Right ventricle myocardium superior (tissue), 1 donor: ENCODE data around the gene KLK12. TPM values are rescaled to one million over a fixed set of nuclear protein-coding genes. Genes with fewer than 3 reads are reported as not detected.
"Not testable (repeated sequence)": the region's sequence is repeated elsewhere in the genome, so short reads cannot be mapped to it uniquely, and the experiment has no call there.

Source experiments
- ATAC-seq: fragments of 200-7000 bp; cut with Tn5 transposase; one replicate; pipeline ENCODE4 v1.9.1; 2020; ENCODE audit warnings: mild to moderate bottlenecking; ENCODE audit not compliant: poor library complexity
- DNase-seq: peaks from one replicate; pipeline ENCODE4 v3.0.0-alpha.2; 2020
- intact Hi-C: fragments of 100-400 bp; cut with DNase I; formaldehyde crosslinking; loops from one replicate; pipeline ENCODE4 v1.11.2; 2022
- total RNA-seq: library from RNA; stranded (reverse); fragmentation: NEBNext Ultra II Directional; extraction: Animal tissue kit (Norgen Biotek cat#: 25700); gene quantifications from one replicate; pipeline ENCODE4 v1.2.1, GENCODE V29; 2021
- donor health status: DM: no; HTN: yes; CAD: no; lungs with severe emphysema.

The KLK12 gene
- total RNA-seq, 1 donor from 2014 or later, result not detected

DNA sequence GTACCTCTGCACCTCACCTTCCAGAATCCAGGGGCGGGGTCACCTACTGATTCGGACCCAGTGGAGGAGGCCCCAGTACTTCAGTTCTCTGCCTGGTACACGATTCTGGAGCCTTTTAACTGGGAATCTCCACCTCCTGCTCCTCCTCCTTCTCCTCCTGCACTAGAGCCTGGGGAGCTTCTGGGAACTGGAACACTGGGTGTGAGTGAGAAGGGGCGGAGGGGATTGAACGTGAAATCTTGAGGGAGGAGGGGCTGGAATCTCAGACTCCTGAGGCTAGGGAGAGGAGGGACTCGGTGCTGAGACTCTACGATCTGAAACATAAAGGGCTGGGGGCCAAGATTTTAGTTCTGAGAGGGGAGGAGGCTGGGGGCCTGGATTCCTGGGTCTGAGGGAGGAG is 33.3 kb downstream of the KLK12 start, which contains the start of gene KLK8:
Gene KLK8 (minus strand): TSS at position 90 of the 400 bp plus-strand sequence. CDS start 437 bp downstream, outside the sequence.
- ATAC-seq (no peak), DNase-seq (no peak)
- intact Hi-C loops, result no loop called here

DNA sequence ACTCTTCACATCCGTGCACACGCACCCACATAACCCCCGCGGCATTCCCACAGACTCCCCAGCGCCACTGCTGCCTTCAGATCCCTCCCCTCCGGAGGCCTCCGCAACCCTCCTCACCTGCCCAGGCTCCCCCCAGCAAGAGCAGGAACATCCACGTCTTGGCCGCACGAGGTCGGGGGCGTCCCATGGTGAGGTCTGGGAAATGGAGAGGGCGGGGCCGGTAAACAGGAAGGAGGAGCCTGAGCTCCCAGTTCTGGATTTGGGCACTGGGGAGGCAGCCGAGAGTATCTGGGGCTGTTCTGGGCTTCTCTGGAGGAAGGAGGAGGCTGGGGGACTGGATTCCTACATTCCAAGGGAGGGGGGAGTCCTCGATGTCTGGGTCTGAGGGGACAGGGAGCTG is 33.8 kb downstream of the KLK12 start:
- ATAC-seq (no peak), DNase-seq (no peak)
- intact Hi-C loops, result no loop called here

DNA sequence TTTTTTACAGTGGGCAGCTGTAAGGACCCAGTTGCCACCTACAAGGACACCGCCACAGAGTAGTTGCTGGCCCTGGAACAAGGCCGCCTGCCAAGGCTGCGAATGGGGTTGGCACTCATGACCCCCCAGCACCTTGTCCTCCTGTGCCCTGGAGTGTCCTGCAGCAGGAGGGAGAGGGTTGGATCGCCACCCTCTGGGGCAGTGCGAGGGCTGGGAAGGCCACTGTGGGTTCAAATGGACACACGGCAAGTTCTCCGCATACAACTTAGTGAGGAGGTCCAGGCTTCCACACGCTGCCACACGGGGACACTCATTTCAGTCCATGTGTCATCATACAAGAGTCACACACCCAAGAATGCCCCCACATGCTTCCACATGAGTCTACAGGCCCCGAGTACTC is 34.4 kb downstream of the KLK12 start:
- intact Hi-C loops, result no loop called here
- ATAC-seq (no peak), DNase-seq (no peak)

DNA sequence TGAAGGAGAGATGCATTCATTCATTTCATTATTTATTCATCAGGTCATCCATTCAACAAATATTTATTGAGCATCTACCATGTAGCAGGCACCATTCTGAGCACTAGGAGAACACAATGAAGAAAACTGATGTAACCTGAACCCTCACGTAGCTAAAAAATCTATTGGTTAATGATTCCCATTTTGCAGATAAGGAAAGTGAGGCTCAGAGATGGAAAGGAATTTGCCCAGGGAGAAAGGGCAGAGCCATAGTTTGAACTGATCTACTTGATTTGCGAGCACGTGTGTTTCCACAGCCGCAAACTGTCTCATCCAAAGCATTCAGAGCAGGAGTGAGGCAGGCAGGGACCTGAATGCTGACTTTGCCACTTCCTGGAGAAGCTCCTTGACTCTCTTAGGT is 36.1 kb downstream of the KLK12 start:
- DNase-seq (no peak), ATAC-seq (no peak)
- intact Hi-C loops, result no loop called here

DNA sequence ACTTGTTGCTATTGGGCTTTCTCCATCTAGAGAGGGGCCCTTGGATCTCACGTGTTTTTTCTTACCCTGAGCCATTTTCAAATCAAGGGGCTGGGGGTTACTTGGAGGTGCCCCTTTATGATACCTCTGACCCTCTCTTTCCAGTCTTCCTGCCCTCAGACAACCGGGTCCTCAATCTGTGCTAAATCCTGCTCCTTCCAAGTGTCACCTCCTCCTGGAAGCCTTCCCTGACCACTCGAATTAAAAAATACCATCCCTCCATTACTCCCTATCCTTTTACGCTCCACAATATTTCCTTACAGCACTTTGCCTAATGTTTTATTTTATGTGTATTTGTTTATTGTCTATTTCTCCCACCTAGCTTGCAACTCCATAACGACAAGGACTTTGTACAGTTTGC is 36.7 kb downstream of the KLK12 start:
- DNase-seq (no peak), ATAC-seq (no peak)
- intact Hi-C loops, result no loop called here

DNA sequence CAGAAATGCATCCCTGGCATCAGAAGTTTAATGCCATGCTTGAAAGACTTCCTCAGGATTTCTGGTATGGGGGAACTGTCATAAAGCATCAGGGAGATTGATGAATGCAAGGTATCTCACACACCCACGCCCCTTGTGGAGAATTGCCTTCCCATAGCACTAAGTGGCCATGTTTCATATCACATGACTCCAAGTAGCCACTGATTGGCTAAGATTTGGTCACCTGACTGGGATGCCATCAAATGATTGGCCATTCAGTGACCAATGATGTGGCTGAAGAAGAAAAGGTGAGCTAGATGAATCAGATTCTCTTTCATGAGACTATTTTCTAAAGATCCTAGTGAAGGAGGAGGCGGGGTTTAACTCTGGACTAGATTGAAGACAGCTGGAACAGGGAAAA is 40.7 kb downstream of the KLK12 start:
- no peak for ATAC-seq

DNA sequence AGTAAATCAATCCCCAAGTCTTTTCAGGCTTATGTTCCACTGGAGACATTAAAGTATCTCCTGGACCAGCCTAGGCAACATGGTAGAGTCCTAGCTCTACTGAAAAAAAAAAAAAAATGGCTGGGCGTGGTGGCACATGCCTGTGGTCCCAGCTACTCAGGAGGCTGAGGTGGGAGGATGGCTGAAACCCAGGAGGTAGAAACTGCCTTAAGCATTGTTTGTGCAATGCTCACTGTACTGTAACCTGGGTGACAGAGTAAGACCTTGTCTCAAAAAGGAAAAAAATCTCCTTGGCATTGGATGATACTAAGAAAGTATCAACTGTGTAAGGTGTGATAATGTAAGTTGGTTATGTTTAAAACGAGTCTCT is 42.2 kb downstream of the KLK12 start:
- intact Hi-C loops, result no loop called here
- DNase-seq, result no peak
- ATAC-seq, result no peak

More for the DNA sequence above, 40.7 kb downstream of the KLK12 start:
- intact Hi-C loops, result no loop called here
- DNase-seq, result no peak

DNA sequence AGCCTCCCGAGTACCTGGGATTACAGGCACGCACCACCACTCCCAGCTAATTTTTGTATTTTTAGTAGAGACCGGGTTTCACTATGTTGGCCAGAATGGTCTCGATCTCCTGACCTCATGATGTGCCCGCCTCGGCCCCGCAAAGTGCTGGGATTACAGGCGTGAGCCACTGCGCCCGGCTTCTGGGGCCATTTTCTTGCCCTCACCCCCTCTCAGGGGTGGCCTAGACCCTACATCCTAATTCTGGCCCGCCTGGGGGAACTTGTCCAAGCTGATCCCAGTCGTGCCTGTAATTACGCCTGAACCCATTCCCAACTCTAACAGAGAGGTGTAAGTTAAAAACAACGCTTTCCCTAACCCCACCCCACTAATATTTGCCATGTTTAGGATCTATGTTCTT is 50.4 kb downstream of the KLK12 start:
- ATAC-seq, DNase-seq, intact Hi-C loops: not testable (repeated sequence)

DNA sequence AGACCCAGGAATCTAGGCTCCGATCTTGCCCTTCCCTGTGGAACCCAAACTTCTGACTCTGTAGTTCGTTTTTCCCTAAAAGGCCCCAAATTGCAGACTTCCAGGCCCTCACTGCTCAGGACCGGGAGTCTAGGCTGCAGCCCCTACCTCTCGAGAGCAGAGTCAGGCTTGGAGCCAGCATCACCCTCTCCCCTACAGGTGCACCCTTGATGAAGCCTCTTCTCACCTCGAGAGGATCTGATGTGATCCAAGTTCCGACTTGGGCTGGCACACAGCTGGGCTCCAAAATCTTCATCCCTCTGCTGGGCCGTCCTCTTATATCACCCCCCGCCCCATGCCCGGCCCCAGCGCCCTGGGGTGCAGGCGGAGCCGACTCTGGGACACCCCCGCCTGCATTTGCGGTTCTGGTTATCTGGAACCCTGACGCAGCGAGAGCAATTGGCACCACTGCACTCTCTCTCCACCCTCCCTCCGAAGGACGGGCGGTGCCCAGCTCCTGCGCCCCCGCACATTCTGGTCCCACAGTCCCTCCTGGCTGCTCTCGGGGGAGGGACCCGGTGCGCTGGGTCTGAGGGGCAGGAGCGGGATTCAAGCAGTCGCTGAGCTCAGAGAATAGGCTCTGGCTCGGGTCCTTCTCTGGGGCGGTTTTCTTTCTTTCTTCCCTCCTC is 51.0 kb downstream of the KLK12 start, which contains the start of gene KLK7:
Gene KLK7 (minus strand): TSS at position 293 of the 668 bp plus-strand sequence. CDS start 1,518 bp downstream, outside the sequence.
- DNase-seq (no peak), ATAC-seq (no peak)
- intact Hi-C loops, result no loop called here

DNA sequence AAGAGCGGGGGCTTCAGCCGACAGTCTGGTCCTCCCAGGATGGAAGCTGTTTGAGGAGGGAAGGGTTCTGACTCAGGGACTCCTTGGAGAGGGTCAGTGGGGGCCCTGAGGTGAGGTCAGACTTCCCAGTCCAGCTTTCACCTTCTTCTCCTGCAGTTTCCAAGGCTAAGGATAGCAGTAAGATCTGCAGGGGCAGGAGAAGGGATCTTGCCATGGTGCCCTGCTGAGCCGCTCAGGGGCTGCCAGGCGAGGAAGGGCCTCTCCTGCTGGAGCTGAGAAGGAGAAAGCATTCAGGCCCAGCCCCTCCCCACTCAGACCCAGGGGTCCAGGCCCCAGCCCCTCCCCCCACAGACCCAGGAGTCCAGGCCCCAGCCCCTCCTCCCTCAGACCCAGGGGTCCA is 52.6 kb downstream of the KLK12 start:
- no peak for DNase-seq
- no peak for ATAC-seq
- intact Hi-C loops, result no loop called here

DNA sequence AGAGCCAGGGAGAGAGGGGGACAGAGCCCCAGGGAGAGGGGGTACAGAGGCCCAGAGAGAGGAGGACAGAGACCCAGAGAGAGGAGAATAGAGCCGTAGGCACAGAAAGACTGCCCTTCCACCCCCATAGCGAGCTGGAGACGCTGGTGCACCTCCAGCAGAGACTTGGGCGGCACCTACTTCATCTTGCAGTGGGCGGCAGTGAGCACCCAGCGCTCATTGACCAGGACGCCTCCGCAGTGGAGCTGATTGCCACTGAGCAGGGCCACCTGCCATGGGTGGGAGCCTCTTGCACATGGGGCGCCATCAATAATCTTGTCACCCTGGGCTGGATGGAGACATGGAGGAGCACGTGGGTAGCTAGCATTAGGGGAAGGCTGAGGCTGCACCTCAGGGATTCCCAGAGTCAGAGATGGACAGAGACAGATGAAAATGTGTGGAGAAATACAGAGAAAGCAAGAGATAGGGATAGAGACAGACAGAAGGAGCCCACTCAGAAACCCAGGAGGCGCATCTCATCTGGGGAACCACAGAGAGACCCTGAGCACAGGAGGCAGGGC is 53.1 kb downstream of the KLK12 start:
- DNase-seq (no peak), ATAC-seq (no peak)
- intact Hi-C loops, result no loop called here

DNA sequence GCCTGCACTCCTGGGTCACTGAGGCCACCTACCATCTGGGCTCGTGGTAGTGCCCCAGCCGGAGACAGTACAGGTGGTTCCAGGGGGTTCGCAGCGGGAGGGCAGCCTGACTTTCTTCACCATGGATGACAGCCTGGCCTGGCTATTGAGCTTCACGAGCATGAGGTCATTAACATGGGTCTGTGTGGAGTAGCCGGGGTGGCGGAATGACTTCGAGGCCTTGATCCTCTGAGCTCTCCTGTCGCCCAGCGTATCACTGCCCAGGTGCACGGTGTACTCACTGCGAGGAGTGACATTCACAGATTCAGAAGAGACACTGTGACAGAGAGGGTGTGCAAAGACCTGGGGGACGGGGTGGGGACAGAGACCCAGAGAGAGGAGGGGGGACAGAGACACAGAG is 54.6 kb downstream of the KLK12 start:
- no peak for ATAC-seq
- no peak for DNase-seq

DNA sequence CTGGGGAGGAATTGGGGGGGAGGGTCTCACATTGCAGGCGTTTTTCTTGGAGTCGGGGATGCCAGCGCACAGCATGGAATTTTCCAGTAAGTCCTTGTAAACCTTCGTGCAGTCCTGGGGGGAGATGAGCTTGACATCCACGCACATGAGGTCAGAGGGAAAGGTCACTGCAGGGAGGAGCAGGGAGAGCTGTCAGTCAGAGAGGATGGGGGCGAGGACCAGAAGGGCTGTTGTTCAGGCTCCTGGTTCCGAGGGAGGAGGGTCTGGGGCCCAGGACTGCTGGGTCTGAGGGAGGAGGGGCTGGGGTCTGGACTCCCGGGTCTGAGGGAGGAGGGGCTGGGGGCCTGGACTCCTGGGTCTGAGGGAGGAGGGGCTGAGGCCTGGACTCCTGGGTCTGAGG is 55.0 kb downstream of the KLK12 start:
- intact Hi-C loops, result no loop called here
- DNase-seq (no peak), ATAC-seq (no peak)

More for the DNA sequence above, 54.6 kb downstream of the KLK12 start:
- intact Hi-C loops, result no loop called here

Other genes starting within 250 kb of the KLK12 start
- not detected for gene ACP4, start 244.6 kb downstream of the KLK12 start, total RNA-seq
- gene KLK1, start 211.2 kb downstream of the KLK12 start, total RNA-seq, result not detected
- not detected for gene KLK15, start 201.4 kb downstream of the KLK12 start, total RNA-seq
- not detected for gene KLK3, start 180.1 kb downstream of the KLK12 start, total RNA-seq
- gene KLK2, start 161.6 kb downstream of the KLK12 start, total RNA-seq, result not detected
- not detected for gene KLK4, start 123.6 kb downstream of the KLK12 start, total RNA-seq
- not detected for gene KLK5, start 82.0 kb downstream of the KLK12 start, total RNA-seq
- not detected for gene KLK6, start 65.4 kb downstream of the KLK12 start, total RNA-seq
- not detected for gene KLK7, start 51.1 kb downstream of the KLK12 start, total RNA-seq
- gene KLK8, start 33.4 kb downstream of the KLK12 start, total RNA-seq, result not detected
- not detected for gene KLK10, start 15.3 kb downstream of the KLK12 start, total RNA-seq
- not detected for gene KLK11, start 8.4 kb downstream of the KLK12 start, total RNA-seq
- gene KLK13, start 30.1 kb upstream of the KLK12 start, total RNA-seq, result not detected
- gene KLK14, start 47.9 kb upstream of the KLK12 start, total RNA-seq, result 1.9 TPM
- 4.9 TPM for gene CTU1, start 73.4 kb upstream of the KLK12 start, total RNA-seq
- gene SIGLEC9, start 89.9 kb upstream of the KLK12 start, total RNA-seq, result 1.7 TPM
- gene SIGLEC7, start 107.3 kb upstream of the KLK12 start, total RNA-seq, result 0.97 TPM
- 7.0 TPM for gene CD33, start 190.1 kb upstream of the KLK12 start, total RNA-seq
- not detected for gene SIGLECL1, start 216.1 kb upstream of the KLK12 start, total RNA-seq